Measurements from ENCODE around the gene CALY. TPM values are rescaled to one million over a fixed set of nuclear protein-coding genes. Genes with fewer than 3 reads are reported as not detected.

CALY gene
- total RNA-seq, 1 experiment from 2014 or later = 0.47 TPM

GRCh38 chr10:133356549-133357284 lies 20.0 kb upstream of the CALY start (continued):
- no peak for TF ChIP-seq ATF3 (IDR thresholded peaks at IDR 0.05)
- no peak for TF ChIP-seq CEBPB (IDR thresholded peaks at IDR 0.05; ENCODE audit: low read depth)
- no peak for TF ChIP-seq TCF7L2 (IDR thresholded peaks at IDR 0.05; ENCODE audit: borderline replicate concordance, extremely low read depth, insufficient read depth, insufficient read length)

- Histone ChIP-seq H2AFZ (ENCODE audit: low read depth, low read length, poor library complexity, severe bottlenecking) (no peak overlapping the region), H3K27ac (ENCODE audit: low read depth, low read length) (no peak overlapping the region; the same call in 1 of the 2 replicates), H3K79me2 (ENCODE audit: insufficient read depth, low read length) (peaks cover 6% of the 10 kb centered on the region; the same call in 1 of the 2 replicates), H3K36me3 (ENCODE audit: control insufficient read depth in 1 of 2, insufficient read depth in 2 of 2, low read length in 2 of 2) (no peaks in the 10 kb centered on the region), H3K4me1 (ENCODE audit: control insufficient read depth in 1 of 2, insufficient read depth in 2 of 2, low read length in 2 of 2) (peaks cover 3 to 5% of the 10 kb centered on the region in 2 experiments; a peak in 2 of 4 replicates), H4K20me1 (ENCODE audit: insufficient read depth) (no peaks in the 10 kb centered on the region), H3K9me2 (ENCODE audit: insufficient read depth) (no peaks in the 10 kb centered on the region), H3K27me3 (ENCODE audit: insufficient read depth, low read length) (no peaks in the 10 kb centered on the region), H3K9me3 (ENCODE audit: control insufficient read depth in 1 of 2, insufficient read depth in 1 of 2, low read depth in 1 of 2, low read length in 2 of 2) (no peaks in the 10 kb centered on the region), H3K4me2 (ENCODE audit: low read length) (peak overlapping the region; percentile 77), H3K9ac (ENCODE audit: low read length) (no peak overlapping the region), H3K4me3 (replicated peaks in 1 of 2; ENCODE audit: low read depth in 1 of 2, low read length in 2 of 2) (no peak overlapping the region)
- intact Hi-C loops (cut with micrococcal nuclease) = no loop called here
- RAD21 ChIA-PET (ENCODE audit: low non-redundant PET in 1 of 2, low total read pairs in 2 of 2, uncharacterized antibody in 2 of 2, unreplicated experiment in 2 of 2) = no interaction called here
- ATAC-seq (no peak), DNase-seq (ENCODE audit: low read depth, low spot score) (no peak)
- BruUV-seq (replicated peaks) = no TSS peak
- no peak for TF ChIP-seq ZBTB33 (IDR thresholded peaks at IDR 0.05; ENCODE audit: extremely low read depth, insufficient replicate concordance, low read length)
- no peak for TF ChIP-seq RAD21 (IDR thresholded peaks at IDR 0.05; ENCODE audit: low read depth)
- TF ChIP-seq POLR2A (IDR thresholded peaks at IDR 0.05; ENCODE audit: borderline replicate concordance, extremely low read depth, insufficient read depth, insufficient read length) = no peak
- no peak for TF ChIP-seq ZNF274 (IDR thresholded peaks at IDR 0.05; ENCODE audit: low read depth, low read length)
- TF ChIP-seq SRF (IDR thresholded peaks at IDR 0.05; ENCODE audit: low read depth) = no peak
- no peak for TF ChIP-seq EGR1 (IDR thresholded peaks at IDR 0.05; ENCODE audit: low read depth)
- no peak for TF ChIP-seq CEBPB (IDR thresholded peaks at IDR 0.05; ENCODE audit: low read depth)
- TF ChIP-seq CTCF (IDR thresholded peaks at IDR 0.05 in 2 of 3, conservative IDR thresholded peaks at IDR 0.05 in 1 of 3; ENCODE audit: borderline replicate concordance in 1 of 3, insufficient read depth in 1 of 3, low read depth in 2 of 3, low read length in 2 of 3) = no peak
- TF ChIP-seq EZH2 (IDR thresholded peaks at IDR 0.05) = no peak
- TF ChIP-seq YY1 (IDR thresholded peaks at IDR 0.05; ENCODE audit: extremely low read depth, insufficient replicate concordance, low read depth, low read length) = no peak
- TF ChIP-seq POLR2AphosphoS5 (IDR thresholded peaks at IDR 0.05; ENCODE audit: low read depth, low read length) = no peak
- no peak for TF ChIP-seq ATF3 (IDR thresholded peaks at IDR 0.05)
- no peak for TF ChIP-seq JUND (IDR thresholded peaks at IDR 0.05)
- no peak for TF ChIP-seq TCF7L2 (IDR thresholded peaks at IDR 0.05; ENCODE audit: borderline replicate concordance, extremely low read depth, insufficient read depth, insufficient read length)
- TF ChIP-seq EZH2phosphoT487 (IDR thresholded peaks at IDR 0.05; ENCODE audit: borderline replicate concordance) = no peak
- no peak for TF ChIP-seq CBX3 (IDR thresholded peaks at IDR 0.05; ENCODE audit: low read depth)
- no peak for TF ChIP-seq ZFX (IDR thresholded peaks at IDR 0.05)
- CTCF ChIA-PET = no interaction called here
- POLR2A ChIA-PET = no interaction called here
These were observed 19.3 kb upstream of the CALY start for GRCh38 chr10:133355991-133356390.

Data from HCT116 (cell line).